ENCODE data around the gene SMYD3. TPM values are rescaled to one million over a fixed set of nuclear protein-coding genes. Genes with fewer than 3 reads are reported as not detected.

SMYD3 gene
- total and polyA plus RNA-seq, 2 of the 13 experiments (the other 11 are each of a cell fraction or from before 2014, with no cell fraction given) = 27.7 to 35.8 TPM

- ChIA-PET CTCF (ENCODE audit: low intra/inter-chr PET ratio, low total read pairs) (no interaction called here), POLR2A (no interaction called here)
- 86% methylated on average over 2 of the region's 2 CpGs for WGBS (ENCODE audit: low lambda C conversion rate)
- TF ChIP-seq E2F2 (CRISPR knock-in tag; IDR thresholded peaks at IDR 0.05; ENCODE audit: borderline replicate concordance) (no peak), ZNF75D (CRISPR knock-in tag; IDR thresholded peaks at IDR 0.05; ENCODE audit: borderline replicate concordance) (no peak), ZNF564 (CRISPR knock-in tag; IDR thresholded peaks at IDR 0.05) (no peak), UBTF (CRISPR knock-in tag; IDR thresholded peaks at IDR 0.05) (no peak), ZSCAN20 (CRISPR knock-in tag; IDR thresholded peaks at IDR 0.05; ENCODE audit: borderline replicate concordance) (no peak), TMF1 (CRISPR knock-in tag; IDR thresholded peaks at IDR 0.05; ENCODE audit: low read depth) (no peak), ZNF800 (CRISPR knock-in tag; IDR thresholded peaks at IDR 0.05) (no peak), ZNF260 (CRISPR knock-in tag; IDR thresholded peaks at IDR 0.05; ENCODE audit: borderline replicate concordance, low read depth) (no peak), KIAA2018 (CRISPR knock-in tag; IDR thresholded peaks at IDR 0.05; ENCODE audit: borderline replicate concordance) (no peak)
Measured at GRCh38 chr1:246479061-246479460, 28.0 kb downstream of the SMYD3 start.

More at GRCh38 chr1:246479061-246479460, 28.0 kb downstream of the SMYD3 start:
- FAIRE-seq (no peak), DNase-seq (ENCODE audit: low spot score) (no peak), ATAC-seq (no peak)
- H3K27me3 ChIP-seq (ENCODE audit: control insufficient read depth in 1 of 2, insufficient read depth in 2 of 2, low read length in 2 of 2) = no peaks in the 10 kb centered on the region
- H3K9me3 ChIP-seq (ENCODE audit: low read length) = no peaks in the 10 kb centered on the region
- intact Hi-C loops (cut with micrococcal nuclease; ENCODE audit: unreplicated experiment) = no loop called here
- no peak overlapping the region for H2AFZ ChIP-seq (ENCODE audit: low read length)
- in situ Hi-C loops (cut with HindIII; ENCODE audit: extremely low pct_ligation_motif_present, low pct_unique_long_range_greater_than_20kb) = loop anchor here (25.0 kb wide), 1 partner anchor 1317 kb away; the partner anchor contains the start of gene KIF26B
- no peak overlapping the region for H3K9ac ChIP-seq (ENCODE audit: insufficient read depth, low read depth, low read length)
- no peaks in the 10 kb centered on the region for H3K36me3 ChIP-seq (replicated peaks in 1 of 2; ENCODE audit: control insufficient read depth in 1 of 2, insufficient read depth in 2 of 2, low read length in 2 of 2)
- BruUV-seq (replicated peaks) = no TSS peak
- H4K20me1 ChIP-seq (ENCODE audit: insufficient read depth, low read length) = no peaks in the 10 kb centered on the region
- H3K4me3 ChIP-seq (replicated peaks in 1 of 3; ENCODE audit: insufficient read depth in 1 of 3, low read depth in 2 of 3, low read length in 3 of 3) = no peak overlapping the region
- no peak overlapping the region for H3K27ac ChIP-seq (ENCODE audit: extremely low read length, insufficient read depth, low read length)
- no peaks in the 10 kb centered on the region for H3K4me1 ChIP-seq (ENCODE audit: insufficient read depth, low read length)
- peaks cover 4% of the 10 kb centered on the region for H3K79me2 ChIP-seq (ENCODE audit: insufficient read depth, low read length)
- no peak overlapping the region for H3K4me2 ChIP-seq (ENCODE audit: low read depth, low read length)
